Measurements from ENCODE around the gene CLCN7. TPM values are rescaled to one million over a fixed set of nuclear protein-coding genes. Genes with fewer than 3 reads are reported as not detected.

Gene CLCN7
- total and polyA plus RNA-seq, 9 of the 15 experiments (the other 6 are each of a cell fraction or from before 2014, with no cell fraction given): 0.06 to 126 (median 18.7) TPM

GRCh38 chr16:1428511-1428910 lies 46.3 kb downstream of the CLCN7 start (continued):
- TF ChIP-seq ZBTB33 (CRISPR knock-in tag; IDR thresholded peaks at IDR 0.05): peak; percentile 52; the same call in 1 of the 2 replicates
- no peak for TF ChIP-seq ZC3H8 (IDR thresholded peaks at IDR 0.05)

- in situ Hi-C loops (cut with MboI) (no loop called here), intact Hi-C loops (cut with micrococcal nuclease) (no loop called here)
- Histone ChIP-seq H3K4me1 (replicated peaks in 1 of 2; ENCODE audit: control insufficient read depth in 2 of 2, insufficient read depth in 2 of 2, low read length in 2 of 2) (peaks cover 0 to 73% of the 10 kb centered on the region in 2 experiments; a peak in 2 of 5 replicates), H4K20me1 (replicated peaks; ENCODE audit: control insufficient read depth, insufficient read depth, low read length) (no peaks in the 10 kb centered on the region), H3K79me2 (ENCODE audit: control insufficient read depth, insufficient read depth, low read length) (no peaks in the 10 kb centered on the region), H3K36me3 (ENCODE audit: control insufficient read depth, insufficient read depth, low read length) (no peaks in the 10 kb centered on the region), H3K4me2 (ENCODE audit: insufficient read depth, low read length) (no peak overlapping the region), H3K4me3 (no peak overlapping the region), H3K27ac (ENCODE audit: extremely low read depth, low read depth, low read length) (no peak overlapping the region), H3K27me3 (ENCODE audit: control insufficient read depth in 2 of 2, insufficient read depth in 2 of 2, low read length in 2 of 2) (peaks cover 0 to 8% of the 10 kb centered on the region in 2 experiments; a peak in 2 of 5 replicates), H3K9ac (ENCODE audit: insufficient read depth in 1 of 2, low read depth in 2 of 2, low read length in 2 of 2) (peak overlapping the region in 1 of 2 experiments; percentile 78; a peak in 2 of 4 replicates), H3K9me1 (ENCODE audit: control insufficient read depth, insufficient read depth, low read length) (no peaks in the 10 kb centered on the region), H3K9me3 (replicated peaks; ENCODE audit: control insufficient read depth, insufficient read depth, low read depth, low read length) (peaks cover 1% of the 10 kb centered on the region; the same call in 1 of the 2 replicates), H2AFZ (ENCODE audit: low read depth, low read length) (peak overlapping the region; percentile 78; the same call in 1 of the 2 replicates)
- DNase-seq (ENCODE audit: extremely low read depth in 1 of 4, low spot score in 3 of 4) (no peak), FAIRE-seq (no peak), ATAC-seq (no peak)
- WGBS (ENCODE audit: insufficient coverage, low coverage, missing lambda C conversion rate): 85% methylated on average over 29 of the region's 53 CpGs
- 0 out of 2 replicates have a peak, but pooled peaks have one; percentile 1 for TF ChIP-seq VEZF1 (CRISPR knock-in tag; IDR thresholded peaks at IDR 0.05)
- no peak for TF ChIP-seq NCOA1 (IDR thresholded peaks at IDR 0.05; ENCODE audit: low read depth)
- ChIA-PET POLR2A (interaction anchor here (0.7 to 1.5 kb wide), 2 partner anchors 7 to 966 kb away, joined by 3 to 6 read pairs; partner anchors contain the start of gene UQCC4), CTCF (ENCODE audit: low intra/inter-chr PET ratio) (no interaction called here)
- no TSS peak for BruUV-seq (replicated peaks)
Observed at GRCh38 chr16:1427473-1428461, 47.1 kb downstream of the CLCN7 start.

Measured in K562 (cell line).